Measurements from ENCODE around the gene TRIM72. TPM values are rescaled to one million over a fixed set of nuclear protein-coding genes. Genes with fewer than 3 reads are reported as not detected.

Gene TRIM72
- total RNA-seq, 1 experiment from 2014 or later: 1.2 TPM

DNA sequence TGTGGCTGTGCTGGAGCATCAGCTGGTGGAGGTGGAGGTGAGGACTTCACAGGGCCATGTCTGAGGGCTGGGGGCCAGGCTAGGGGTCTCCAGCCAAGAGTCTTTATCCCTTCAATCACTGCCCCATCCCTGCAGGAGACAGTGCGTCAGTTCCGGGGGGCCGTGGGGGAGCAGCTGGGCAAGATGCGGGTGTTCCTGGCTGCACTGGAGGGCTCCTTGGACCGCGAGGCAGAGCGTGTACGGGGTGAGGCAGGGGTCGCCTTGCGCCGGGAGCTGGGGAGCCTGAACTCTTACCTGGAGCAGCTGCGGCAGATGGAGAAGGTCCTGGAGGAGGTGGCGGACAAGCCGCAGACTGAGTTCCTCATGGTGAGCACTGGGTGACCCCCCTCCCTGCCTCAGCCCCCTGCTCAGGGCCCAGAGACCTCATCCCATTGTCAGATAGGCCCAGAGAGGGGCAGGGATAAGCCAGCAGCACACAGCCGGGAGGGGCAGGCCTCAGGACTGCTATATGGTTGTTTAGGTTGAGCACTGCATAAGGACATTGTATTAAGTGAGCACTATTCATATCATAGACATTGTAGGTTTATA is 5.3 kb downstream of the TRIM72 start:
- Mint-ChIP-seq H3K36me3 (ENCODE audit: insufficient read depth in 1 of 3, low read depth in 3 of 3) (no peaks in the 10 kb centered on the region), H3K27ac (no peak overlapping the region), H3K4me1 (peaks cover 13 to 14% of the 10 kb centered on the region in 2 experiments), H3K9me3 (no peaks in the 10 kb centered on the region), H3K27me3 (ENCODE audit: low read depth) (peaks cover 54% of the 10 kb centered on the region), H3K4me3 (no peak overlapping the region)
- no peak overlapping the region for H2BK15ac ChIP-seq (ENCODE audit: low read depth, low read length)
- WGBS (ENCODE audit: extremely low coverage, insufficient read length, low lambda C conversion rate): no CpG with 5 or more reads among the region's 15 CpGs
- no peak overlapping the region for H2BK12ac ChIP-seq (ENCODE audit: insufficient read length, low read depth, low read length)
- H3K79me2 ChIP-seq (ENCODE audit: insufficient read depth, low read length): no peaks in the 10 kb centered on the region
- H3K27me3 ChIP-seq (ENCODE audit: insufficient read depth, low read length): peaks cover 15% of the 10 kb centered on the region; the same call in 1 of the 2 replicates
- no peak overlapping the region for H2AFZ ChIP-seq (ENCODE audit: low read length)
- peaks cover 24% of the 10 kb centered on the region for H3K23me2 ChIP-seq (ENCODE audit: insufficient read length, low read depth, low read length, poor library complexity, severe bottlenecking)
- no peak overlapping the region for H4K91ac ChIP-seq (ENCODE audit: insufficient read length, low read depth, low read length)
- DNase-seq: no peak
- no peak overlapping the region for H2BK5ac ChIP-seq (ENCODE audit: insufficient read length, low read length)
- no peaks in the 10 kb centered on the region for H3K79me1 ChIP-seq (ENCODE audit: insufficient read depth, low read depth, low read length, poor library complexity, severe bottlenecking)
- H4K20me1 ChIP-seq (ENCODE audit: control insufficient read depth, insufficient read depth, insufficient read length): no peaks in the 10 kb centered on the region
- H3K56ac ChIP-seq (ENCODE audit: insufficient read length, low read depth, low read length): no peak overlapping the region
- no peak overlapping the region for H2BK20ac ChIP-seq (ENCODE audit: low read depth, low read length, poor library complexity, severe bottlenecking)
- H3K14ac ChIP-seq (ENCODE audit: insufficient read depth, low read length): no peak overlapping the region
- no peak overlapping the region for H3K4me2 ChIP-seq (ENCODE audit: insufficient read depth, insufficient read length, low read length)
- TF ChIP-seq, protein P1, sequence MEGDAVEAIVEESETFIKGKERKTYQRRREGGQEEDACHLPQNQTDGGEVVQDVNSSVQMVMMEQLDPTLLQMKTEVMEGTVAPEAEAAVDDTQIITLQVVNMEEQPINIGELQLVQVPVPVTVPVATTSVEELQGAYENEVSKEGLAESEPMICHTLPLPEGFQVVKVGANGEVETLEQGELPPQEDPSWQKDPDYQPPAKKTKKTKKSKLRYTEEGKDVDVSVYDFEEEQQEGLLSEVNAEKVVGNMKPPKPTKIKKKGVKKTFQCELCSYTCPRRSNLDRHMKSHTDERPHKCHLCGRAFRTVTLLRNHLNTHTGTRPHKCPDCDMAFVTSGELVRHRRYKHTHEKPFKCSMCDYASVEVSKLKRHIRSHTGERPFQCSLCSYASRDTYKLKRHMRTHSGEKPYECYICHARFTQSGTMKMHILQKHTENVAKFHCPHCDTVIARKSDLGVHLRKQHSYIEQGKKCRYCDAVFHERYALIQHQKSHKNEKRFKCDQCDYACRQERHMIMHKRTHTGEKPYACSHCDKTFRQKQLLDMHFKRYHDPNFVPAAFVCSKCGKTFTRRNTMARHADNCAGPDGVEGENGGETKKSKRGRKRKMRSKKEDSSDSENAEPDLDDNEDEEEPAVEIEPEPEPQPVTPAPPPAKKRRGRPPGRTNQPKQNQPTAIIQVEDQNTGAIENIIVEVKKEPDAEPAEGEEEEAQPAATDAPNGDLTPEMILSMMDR (conservative IDR thresholded peaks at IDR 0.05): no peak
- H3K27ac ChIP-seq (ENCODE audit: insufficient read length, low read depth, low read length): no peak overlapping the region
- no peak overlapping the region for H3K18ac ChIP-seq (ENCODE audit: insufficient read length, low read depth, low read length)
- no peaks in the 10 kb centered on the region for H3K4me1 ChIP-seq (ENCODE audit: insufficient read depth, low read length)
- no peak overlapping the region for H3T11ph ChIP-seq (ENCODE audit: low read length)
- no peak overlapping the region for H3K4ac ChIP-seq (ENCODE audit: low read depth, low read length)
- no peak overlapping the region for H2BK120ac ChIP-seq (ENCODE audit: low read depth, low read length, poor library complexity, severe bottlenecking)
- no peak overlapping the region for H2AK5ac ChIP-seq (ENCODE audit: insufficient read length, low read length)
- H3K23ac ChIP-seq (ENCODE audit: insufficient read length, low read depth, low read length): no peak overlapping the region
- no peak overlapping the region for H4K8ac ChIP-seq (replicated peaks; ENCODE audit: insufficient read length, low read depth, low read length)
- H3K9me3 ChIP-seq (ENCODE audit: control insufficient read depth, low read depth, low read length): no peaks in the 10 kb centered on the region
- no peak overlapping the region for H3K9ac ChIP-seq (ENCODE audit: extremely low read depth, insufficient read length, low read length)
- H4K5ac ChIP-seq (ENCODE audit: insufficient read length, low read depth, low read length): no peak overlapping the region
